ENCODE results near the gene CTRB1. TPM values are rescaled to one million over a fixed set of nuclear protein-coding genes. Genes with fewer than 3 reads are reported as not detected.
"Not testable (repeated sequence)": the region's sequence is repeated elsewhere in the genome, so short reads cannot be mapped to it uniquely, and the experiment has no call there.

The CTRB1 gene
- total RNA-seq, 1 experiment from 2014 or later: not detected

GRCh38 chr16:75204410-75204758 is 14.4 kb upstream of the CTRB1 start:
- DNase-seq (ENCODE audit: low read depth): no peak

GRCh38 chr16:75204905-75205304 is 13.9 kb upstream of the CTRB1 start:
- DNase-seq (ENCODE audit: low read depth): not testable (repeated sequence)

- DNase-seq (ENCODE audit: low read depth): not testable (repeated sequence)
Observed at GRCh38 chr16:75205438-75205837, 13.3 kb upstream of the CTRB1 start.

- not testable (repeated sequence) for DNase-seq (ENCODE audit: low read depth)
Observed at GRCh38 chr16:75205961-75206748, 12.6 kb upstream of the CTRB1 start.

- no peak for DNase-seq (ENCODE audit: low read depth)
Observed at GRCh38 chr16:75206749-75207451, 11.9 kb upstream of the CTRB1 start, which contains the start of gene CTRB2. Gene CTRB2 (minus strand): TSS chr16:75207161. CDS start chr16:75207141, 20 bp downstream.

GRCh38 chr16:75207831-75208230 is 11.0 kb upstream of the CTRB1 start:
- DNase-seq (ENCODE audit: low read depth): no peak

GRCh38 chr16:75208242-75208825 is 10.5 kb upstream of the CTRB1 start:
- DNase-seq (ENCODE audit: low read depth): no peak

GRCh38 chr16:75208861-75209505 is 9.8 kb upstream of the CTRB1 start:
- no peak for DNase-seq (ENCODE audit: low read depth)

GRCh38 chr16:75209514-75209913 is 9.3 kb upstream of the CTRB1 start:
- not testable (repeated sequence) for DNase-seq (ENCODE audit: low read depth)

- no peak for DNase-seq (ENCODE audit: low read depth)
Observed at GRCh38 chr16:75209944-75210343, 8.8 kb upstream of the CTRB1 start.

GRCh38 chr16:75211286-75211685 is 7.5 kb upstream of the CTRB1 start:
- not testable (repeated sequence) for DNase-seq (ENCODE audit: low read depth)

- DNase-seq (ENCODE audit: low read depth): no peak
Observed at GRCh38 chr16:75216127-75216526, 2.7 kb upstream of the CTRB1 start.

GRCh38 chr16:75216576-75216975 is 2.2 kb upstream of the CTRB1 start:
- DNase-seq (ENCODE audit: low read depth): no peak

GRCh38 chr16:75217389-75217851 is 1.4 kb upstream of the CTRB1 start:
- no peak for DNase-seq (ENCODE audit: low read depth)

GRCh38 chr16:75219088-75219487 is 300 bp downstream of the CTRB1 start:
- no peak for DNase-seq (ENCODE audit: low read depth)

GRCh38 chr16:75219838-75220237 is 1.1 kb downstream of the CTRB1 start:
- no peak for DNase-seq (ENCODE audit: low read depth)

GRCh38 chr16:75222271-75222783 is 3.5 kb downstream of the CTRB1 start:
- DNase-seq (ENCODE audit: low read depth): no peak

GRCh38 chr16:75223129-75223528 is 4.3 kb downstream of the CTRB1 start:
- not testable (repeated sequence) for DNase-seq (ENCODE audit: low read depth)

- DNase-seq (ENCODE audit: low read depth): peak; percentile 31
Observed at GRCh38 chr16:75224306-75225082, 5.7 kb downstream of the CTRB1 start.

- DNase-seq (ENCODE audit: low read depth): no peak
Observed at GRCh38 chr16:75225092-75225491, 6.3 kb downstream of the CTRB1 start.
